IPS-NIHi7 (cell line): Measurements from ENCODE around the gene KLF9.
"Not testable (repeated sequence)": the region's sequence is repeated elsewhere in the genome, so short reads cannot be mapped to it uniquely, and the experiment has no call there.

Experiments used
- DNase-seq: peaks from one replicate; pipeline ENCODE4 v3.0.0; 2012; ENCODE audit warnings: mixed read lengths; ENCODE audit errors: extremely low spot score

KLF9 gene

DNA sequence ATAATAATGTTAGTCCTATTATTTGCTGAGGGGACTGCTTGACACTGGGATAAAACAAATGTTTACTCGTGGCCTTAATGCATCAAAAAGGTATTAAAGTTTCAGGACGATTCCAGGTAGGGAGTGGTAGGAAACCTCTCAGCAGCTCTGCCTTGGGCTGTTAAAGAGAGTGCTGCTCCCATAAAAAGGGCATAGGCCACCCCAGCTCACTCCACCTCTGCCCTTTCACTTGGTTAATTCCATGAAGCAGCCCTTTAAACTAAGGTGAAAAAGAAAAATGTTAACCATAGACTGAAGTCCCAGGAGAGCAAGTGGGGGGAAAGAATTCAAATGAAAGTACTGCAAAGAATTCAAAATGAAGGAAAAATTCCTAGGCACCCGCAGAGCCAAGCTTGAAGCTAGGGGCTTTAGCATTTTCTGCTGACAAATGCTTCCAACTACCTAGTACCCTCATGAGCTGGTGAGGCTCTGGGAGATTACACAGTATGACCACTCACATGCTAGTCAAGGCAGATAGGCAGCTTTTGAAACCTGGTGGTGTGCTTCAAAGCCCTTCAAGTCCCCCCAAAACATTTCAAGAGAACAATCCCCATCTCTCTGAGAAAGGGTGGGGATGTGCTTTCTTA is 8.5 kb downstream of the KLF9 start:
- no peak for DNase-seq

DNA sequence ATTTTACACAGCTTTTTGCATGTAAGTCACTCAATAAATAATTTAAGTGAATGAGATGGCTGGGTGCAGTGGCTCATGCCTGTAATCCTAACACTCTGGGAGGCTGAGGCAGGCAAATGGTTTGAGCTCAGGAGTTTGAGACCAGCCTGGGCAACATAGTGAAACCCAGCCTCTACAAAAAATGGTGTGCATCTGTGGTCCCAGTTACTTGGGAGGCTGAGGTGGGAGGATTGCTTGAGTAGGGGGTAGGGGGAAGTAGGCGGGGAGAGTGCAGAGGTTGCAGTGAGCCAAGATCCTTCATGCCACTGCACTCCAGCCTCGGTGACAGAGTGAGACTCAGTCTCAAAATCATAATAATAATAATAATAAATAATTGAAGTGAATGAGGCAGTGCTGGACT is 10.2 kb downstream of the KLF9 start:
- DNase-seq: no peak

DNA sequence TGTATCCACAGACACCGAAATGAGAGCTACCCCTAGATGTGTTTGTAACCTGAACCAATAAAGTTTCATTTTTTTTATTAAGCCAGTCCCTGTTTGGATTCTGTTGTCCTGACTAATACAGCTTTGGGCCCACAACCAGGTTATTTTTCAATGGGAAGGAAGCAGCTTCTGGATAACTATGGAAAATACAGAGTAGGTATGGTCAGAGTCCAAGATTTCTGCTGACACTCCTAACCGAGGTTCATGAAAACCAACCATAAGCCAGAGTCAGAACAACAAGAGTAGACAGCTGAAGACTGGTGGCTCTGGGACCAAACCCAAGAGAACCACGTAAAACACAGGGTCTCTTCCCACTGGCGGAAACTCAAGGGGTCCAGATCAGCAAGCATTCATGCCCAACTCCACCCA is 10.8 kb downstream of the KLF9 start:
- no peak for DNase-seq

DNA sequence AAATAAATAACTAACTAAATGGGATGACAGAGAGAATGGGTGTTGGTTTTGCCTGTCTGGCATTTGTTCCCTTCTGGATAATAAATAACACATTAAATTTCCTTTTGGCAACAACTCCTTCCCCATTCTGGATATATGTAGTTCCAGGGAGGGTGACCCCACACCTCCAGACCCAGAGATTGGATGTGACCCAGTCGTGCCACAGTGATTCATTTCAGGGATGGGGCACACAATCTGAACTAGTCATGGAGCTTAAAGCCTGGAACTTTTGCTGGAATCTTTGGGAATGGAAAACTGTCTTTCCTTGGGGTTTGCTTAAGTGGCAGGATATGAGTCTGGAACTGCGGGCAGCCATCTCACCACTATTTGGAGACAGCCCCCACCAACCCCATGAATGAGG is 11.3 kb downstream of the KLF9 start:
- no peak for DNase-seq

DNA sequence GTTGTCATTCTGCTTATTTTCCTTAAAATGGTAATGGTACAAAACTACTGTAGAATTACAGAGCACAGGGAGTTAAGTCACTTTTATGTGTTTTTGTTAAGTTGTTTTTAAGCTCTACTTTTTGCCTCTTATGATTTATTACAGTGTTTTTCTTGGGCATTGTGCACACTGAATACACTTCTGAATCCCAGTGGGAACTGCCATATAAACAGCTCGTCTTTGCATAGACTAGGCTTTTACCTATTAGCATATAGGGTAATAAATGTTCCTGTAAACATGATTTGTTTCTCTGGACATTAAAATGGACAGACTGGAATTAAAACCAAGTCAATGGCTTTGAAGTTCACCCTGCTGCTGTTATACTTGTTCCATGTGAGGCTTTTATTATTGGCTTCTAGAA is 12.2 kb downstream of the KLF9 start:
- no peak for DNase-seq

DNA sequence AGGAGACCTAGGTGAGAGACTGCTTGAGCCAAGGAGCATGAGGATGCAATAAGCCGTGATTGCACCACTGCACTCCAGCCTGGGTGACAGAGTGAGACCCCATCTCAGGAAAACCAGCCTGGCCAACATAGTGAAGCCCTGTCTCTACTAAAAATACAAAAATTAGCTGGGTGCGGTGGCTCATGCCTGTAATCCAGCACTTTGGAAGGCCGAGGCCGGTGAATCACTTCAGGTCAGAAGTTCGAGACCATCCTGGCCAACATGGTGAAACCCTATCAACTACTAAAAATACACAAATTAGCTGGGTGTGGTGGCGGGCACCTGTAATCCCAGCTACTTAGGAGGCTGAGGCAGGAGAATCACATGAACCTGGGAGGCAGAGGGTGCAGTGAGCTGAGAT is 13.2 kb downstream of the KLF9 start:
- not testable (repeated sequence) for DNase-seq

DNA sequence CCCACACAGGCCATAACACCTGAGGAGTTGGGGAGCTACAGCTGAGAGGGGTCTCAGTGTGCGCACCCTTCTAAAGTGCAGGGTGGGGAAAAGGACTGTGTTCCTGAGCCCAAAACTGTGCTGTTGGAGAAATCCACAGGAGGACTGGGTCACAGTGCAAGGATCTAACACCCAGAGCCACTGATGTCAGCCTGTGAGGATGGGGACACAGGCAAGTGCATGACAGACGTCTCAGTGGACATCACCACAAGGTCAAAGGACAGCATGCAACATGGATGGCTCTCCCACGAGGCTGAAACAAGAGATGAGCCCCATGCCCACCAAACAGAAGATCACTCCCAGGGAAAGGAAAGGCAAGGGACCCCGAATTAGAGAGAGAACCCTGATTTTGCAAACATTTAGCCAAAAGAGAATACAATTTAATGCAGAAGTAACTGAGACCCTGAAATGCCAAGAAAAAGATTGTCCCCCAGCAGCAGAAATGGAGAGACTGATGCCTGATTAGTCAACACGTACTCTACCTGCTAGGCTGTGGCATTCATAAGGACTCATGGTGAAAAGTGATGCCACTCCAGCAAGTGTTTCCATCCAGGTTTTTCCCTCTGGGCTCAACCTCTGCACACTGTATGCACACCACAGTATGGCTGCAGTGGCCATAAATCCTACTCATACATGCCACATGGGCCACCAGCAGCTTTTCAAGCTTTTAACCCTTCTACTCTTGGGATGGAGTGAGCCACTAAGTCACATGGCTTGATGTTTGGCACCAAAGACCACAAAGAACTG is 14.2 kb downstream of the KLF9 start:
- no peak for DNase-seq

DNA sequence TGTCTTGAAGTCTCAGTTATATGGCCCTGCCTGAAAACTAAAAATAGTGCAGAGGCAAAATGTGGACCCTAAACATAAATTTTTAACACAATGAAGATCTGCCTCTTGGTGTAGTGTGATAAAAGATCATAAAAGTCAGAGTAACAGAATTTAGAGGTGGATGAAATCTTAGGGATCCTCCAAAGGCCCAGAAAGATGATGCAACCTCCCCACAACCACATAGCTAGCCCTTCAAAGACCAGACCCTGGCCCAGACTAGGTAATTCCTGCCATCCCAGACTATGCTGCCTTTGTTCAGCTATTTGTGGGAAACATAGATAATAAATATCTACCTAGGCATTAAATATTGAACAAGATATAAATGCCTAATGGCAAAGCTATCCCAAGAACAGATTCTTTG is 15.3 kb downstream of the KLF9 start:
- DNase-seq: no peak

DNA sequence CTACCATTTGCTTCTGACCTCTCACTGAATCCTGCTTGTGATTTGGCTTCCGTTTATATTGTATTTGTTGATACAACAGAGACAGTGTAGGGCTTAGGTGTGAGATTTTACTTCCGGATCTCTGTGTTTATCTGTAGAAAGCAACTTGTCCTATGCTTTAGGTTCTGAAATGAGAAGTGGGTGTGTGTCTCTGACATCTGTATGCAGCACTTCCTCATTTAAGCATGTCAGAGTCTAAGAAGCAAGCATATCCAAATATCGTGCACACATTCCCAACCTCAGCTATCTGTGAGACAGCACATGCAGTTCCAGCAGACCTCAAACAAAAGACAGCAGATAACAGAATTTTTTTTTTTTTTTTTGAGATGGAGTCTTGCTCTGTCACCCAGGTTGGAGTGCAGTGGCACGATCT is 16.3 kb downstream of the KLF9 start:
- no peak for DNase-seq

DNA sequence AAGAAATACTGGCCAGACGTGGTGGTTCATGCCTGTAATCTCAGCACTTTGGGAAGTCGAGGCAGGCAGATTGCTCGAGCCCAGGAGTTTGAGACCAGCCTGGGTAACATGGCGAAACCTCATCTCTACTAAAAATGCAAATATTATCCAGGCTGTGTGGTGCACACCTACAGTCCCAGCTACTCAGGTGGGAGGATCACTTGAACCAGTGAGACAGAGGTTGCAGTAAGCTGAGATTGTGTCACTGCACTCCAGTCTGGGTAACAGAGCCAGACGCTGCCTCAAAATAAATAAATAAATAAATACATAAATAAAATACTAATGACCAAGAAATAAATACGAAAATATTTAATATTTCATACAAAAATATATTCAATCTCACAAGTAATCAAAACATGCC is 18.8 kb downstream of the KLF9 start:
- no peak for DNase-seq

DNA sequence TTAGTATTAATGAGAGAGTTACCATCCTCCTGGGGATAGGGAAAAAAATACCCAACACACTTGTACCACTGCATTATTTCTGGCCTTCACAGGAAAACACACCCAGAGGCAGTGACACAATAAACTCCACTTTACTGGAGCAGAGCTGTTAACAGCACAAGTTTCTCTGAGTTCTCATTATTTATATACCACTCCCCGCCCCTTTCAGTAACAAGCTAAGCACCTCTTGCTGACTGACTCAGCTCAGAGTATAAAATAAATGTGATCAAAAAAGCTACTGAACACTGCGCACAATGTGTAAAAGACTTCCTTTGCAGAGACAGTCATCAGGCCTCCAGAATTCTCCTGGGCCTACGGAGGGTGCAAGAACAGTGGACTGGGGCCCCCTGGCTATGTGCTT is 21.6 kb downstream of the KLF9 start:
- no peak for DNase-seq

DNA sequence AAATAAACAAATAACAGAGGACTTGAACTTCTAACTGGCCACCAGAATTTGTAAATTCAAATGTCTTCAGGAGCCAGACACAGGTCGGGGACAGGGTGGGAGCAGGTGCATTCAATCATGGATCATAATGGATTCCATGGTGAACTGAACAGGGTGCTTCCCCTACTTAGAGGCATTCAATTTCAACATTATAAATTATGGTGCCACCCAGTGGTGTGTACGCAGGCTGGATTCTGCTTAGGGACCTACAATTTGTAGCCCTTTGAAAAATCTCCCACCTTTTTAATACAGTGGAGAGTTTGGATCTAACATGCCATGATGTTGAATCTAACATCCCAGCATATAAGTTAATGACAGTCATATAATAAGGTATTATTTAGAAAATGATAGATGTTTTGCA is 22.3 kb downstream of the KLF9 start:
- no peak for DNase-seq

DNA sequence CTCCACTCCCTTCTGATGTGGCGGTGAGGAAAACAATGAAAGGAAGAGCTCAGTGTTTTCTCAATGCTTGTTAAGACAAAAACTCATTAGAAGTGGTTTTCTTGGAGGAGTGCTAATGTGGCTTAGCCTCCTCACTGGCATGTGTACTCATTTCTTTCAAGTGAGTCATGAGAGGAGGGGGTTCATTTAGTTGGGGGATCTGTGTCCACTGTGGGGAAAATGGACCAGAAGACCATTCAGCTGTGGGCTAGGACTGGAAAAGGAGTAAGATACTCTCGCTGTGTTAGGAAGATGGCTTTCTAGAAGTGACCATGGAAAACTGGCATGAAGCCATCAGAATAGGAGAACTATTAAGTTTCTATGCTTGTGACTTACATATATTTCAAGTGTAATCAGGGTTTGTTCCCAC is 23.5 kb downstream of the KLF9 start:
- no peak for DNase-seq

DNA sequence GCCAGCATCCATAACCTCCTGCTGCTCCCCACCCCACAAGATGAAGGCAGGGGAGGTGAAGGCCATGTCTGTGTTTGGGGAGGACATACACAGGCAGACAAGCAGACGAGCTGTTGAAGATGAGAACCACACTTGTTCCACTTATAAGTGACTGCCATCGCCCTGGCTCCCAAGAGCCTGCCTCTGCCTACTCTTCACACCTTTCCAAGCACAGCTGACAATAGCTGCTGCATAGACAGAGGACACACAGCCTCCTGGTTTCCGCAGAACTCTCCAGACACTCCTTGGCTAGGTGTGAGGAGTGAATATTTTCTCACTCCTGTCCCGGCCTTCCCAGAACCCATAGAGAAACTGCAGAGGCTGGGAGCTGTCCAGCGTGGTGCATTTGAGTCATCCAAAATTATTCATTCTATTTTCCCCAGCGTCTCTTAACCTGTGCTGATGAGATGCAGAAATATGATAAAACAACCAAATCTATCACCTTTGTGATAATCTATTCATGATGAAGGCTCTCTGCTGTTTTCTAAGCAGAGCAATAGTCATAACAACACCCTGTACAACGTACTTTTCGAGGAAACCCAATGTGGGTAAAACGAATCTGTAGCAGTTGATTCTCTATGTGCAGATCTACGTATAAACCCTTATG is 24.7 kb downstream of the KLF9 start:
- DNase-seq: peak; percentile 23

DNA sequence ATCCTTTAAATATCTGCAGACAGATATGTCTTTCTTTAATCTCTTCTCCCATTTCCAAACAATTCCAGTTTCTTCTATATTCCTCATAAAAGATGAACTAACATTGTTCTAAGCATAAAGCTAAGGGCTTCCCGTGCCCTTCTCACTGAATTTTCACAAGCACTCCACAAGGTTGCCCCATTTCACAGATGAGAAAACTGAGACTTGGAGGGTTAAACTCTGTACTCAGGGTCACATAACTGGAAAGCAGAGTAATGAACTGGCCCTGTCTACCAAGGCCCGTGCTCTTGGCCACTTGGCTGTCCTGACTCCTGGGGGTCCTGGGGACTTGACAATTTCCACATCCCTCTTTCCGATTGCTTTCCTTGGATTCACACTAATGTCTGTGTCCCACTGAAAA is 25.3 kb downstream of the KLF9 start:
- DNase-seq: no peak

DNA sequence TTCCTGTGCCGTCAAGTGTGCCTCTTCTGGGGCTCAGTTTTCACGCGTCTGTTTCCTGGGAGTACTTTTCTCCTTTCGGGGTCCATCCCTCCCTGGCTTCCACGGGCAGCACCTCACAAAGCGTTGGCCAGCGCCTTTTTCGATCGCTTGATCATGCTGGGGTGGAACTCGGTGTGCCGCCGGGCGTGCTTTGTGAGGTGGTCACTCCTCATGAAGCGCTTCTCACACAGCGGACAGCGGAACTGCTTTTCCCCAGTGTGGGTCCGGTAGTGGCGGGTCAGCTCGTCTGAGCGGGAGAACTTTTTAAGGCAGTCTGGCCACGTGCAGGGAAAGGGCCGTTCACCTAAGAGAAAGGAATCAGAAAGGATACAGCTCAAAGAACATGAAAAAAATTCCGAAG is 26.8 kb downstream of the KLF9 start:
- no peak for DNase-seq

DNA sequence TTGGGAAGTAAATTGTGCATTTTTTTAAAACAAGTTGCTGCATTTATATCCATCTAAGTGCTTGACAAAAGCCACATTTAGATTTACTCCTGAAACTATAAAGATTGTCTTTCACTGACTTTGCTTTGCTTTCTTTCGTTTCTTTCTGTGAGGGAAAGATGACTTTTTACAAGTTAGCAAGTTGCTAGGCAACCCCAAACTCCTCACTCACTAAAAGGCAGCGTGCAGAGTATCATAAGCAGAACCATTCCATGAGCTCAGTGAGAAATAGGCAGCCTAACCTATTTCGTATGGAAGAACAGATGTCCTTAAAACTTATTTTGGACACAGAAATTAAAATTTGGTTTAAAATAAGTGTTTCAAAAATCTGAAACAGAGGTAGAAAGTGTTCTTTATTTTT is 29.0 kb downstream of the KLF9 start:
- no peak for DNase-seq

DNA sequence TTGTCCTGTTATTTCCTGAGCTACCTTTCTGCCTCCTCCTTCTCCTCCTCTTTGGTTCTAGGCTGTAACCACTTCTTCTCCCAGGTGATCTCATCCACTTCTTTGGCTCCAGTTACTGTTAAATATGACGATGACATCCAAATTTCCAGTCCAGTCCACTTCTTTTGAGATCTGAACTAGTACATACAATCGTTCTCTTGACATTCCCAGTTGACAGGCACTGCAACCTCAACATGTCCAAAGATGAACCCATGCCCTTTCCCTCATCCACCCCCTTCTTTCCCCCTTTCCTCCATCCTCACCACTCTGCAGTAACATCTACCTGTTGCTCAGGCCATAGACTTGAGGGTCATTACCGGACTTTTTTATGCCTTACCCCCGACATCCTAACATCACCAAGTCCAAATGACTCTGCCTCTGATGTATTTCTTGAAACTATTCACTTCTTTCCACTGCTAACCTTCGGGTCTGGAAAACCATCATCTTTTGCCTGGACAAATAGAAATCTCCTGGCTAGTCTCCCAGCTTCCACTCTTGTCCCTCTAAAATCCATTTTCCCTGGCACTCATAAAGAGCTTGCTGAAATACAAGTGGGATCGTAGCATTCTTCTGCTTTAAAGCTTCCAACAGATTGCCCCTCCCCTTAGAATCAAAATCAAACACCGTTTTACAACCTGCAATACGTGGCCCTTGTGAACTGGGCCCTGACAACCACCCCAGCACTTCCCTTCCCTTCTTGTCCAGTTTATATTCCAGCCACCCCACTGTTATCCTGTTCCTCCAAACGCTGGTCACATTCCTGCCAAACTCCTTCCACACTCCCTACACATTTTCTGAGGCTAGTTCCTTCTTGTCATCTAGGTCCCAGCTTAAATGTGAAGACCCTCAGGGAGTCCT is 31.5 kb downstream of the KLF9 start:
- DNase-seq: no peak

DNA sequence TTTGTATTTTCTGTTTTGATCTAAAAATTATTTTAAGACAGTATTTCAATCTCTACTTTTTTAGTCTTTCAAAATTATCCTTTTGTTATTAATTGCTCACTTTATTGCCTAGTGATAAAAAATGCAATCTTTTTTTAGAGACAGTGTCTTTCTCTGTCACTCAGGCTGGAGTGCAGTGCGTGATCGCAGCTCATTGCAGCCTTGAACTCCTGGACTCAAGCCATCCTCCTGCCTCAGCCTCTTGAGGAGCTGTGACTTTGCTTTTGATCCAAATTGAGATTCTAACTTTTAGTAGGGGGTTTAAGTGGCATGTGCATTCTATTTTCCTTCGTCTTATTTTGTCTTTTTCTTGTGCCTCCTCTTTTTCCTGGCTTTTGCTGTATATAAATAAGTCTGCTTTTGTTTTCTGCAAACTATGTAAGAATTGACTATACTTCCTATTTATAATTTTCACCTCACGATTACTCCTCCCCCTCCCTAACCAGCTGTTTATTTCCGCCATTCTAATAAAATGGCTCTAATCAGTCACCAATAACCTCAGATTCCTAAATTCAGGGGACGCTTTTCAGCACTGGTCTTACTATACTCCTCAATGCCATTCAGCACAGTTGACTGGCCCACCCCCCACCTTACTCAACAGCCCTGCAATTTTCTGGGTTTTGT is 32.3 kb downstream of the KLF9 start:
- no peak for DNase-seq

DNA sequence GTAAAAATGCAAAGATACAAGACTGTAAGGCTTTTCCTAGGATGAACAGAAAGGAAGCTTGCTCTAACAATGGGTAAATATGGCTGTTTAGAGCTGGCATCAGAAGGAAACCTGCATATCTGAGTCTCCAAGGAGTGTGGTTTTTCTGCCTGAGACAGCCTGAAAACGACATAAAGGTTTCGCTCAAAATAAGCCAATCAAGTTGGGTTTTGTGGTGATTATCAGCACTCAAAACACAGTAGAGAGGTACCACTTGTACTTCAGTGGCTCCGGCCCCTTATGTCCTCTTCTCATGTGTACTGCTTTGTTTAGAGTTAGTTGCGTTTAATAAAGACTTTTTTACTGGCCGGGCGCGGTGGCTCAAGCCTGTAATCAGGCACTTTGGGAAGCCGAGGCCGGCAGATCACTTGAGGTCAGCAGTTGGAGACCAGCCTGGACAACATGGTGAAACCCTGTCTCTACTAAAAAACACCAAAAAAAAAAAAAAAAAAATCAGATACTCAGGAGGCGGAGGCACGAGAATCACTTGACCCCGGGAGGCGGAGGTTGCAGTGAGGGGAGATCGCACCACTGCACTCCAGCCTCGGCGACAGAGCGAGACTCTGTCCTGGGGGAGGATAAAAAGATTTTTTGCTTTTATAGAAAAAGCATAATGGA is 39.4 kb downstream of the KLF9 start:
- DNase-seq: no peak

DNA sequence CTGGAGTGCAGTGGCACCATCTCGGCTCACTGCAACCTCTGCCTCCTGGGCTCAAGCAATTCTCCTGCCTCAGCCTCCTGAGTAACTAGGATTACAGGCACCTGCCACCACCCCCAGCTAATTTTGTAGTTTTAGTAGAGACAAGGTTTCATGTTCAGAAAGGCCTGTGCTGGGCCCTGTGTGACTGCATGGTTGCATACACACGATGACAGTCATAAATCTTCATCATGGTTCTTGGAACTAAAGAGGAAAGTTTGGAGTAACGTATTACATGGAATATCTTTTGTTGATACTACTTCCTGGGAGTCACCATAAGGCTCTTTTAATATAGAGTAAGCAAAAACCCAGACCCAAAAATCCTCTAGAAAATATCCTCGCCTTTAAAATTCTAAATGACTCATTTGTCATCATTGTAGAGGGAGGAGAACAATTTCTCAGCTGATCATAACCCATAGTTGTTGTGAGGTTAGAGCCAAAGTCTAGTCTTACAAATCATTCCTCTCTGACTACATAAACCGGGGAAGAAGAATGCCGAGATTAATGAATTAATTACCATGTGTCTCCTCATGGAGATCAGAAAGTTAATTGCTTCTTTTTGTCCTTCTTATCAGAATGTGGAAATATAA is 47.0 kb downstream of the KLF9 start:
- DNase-seq: no peak
